Stomach (tissue), 4 donors: Measurements from ENCODE around the gene WNK2.

ENCODE experiments used
- EP300 ChIP-seq: sonication (generic); formaldehyde crosslinking; IDR thresholded peaks from one replicate; pipeline ENCODE4 v1.6.1; 2017; ENCODE audit warnings: antibody characterized with exemption
- POLR2A ChIP-seq, 4 donors: fragments of 450-650 bp; IDR thresholded peaks; one replicate each; pipeline ENCODE4 v1.6.1; 2016; ENCODE audit warnings: antibody characterized with exemption in 4 of 4, control low read depth in 2 of 4, mild to moderate bottlenecking in 1 of 4, moderate library complexity in 1 of 4
- POLR2AphosphoS5 ChIP-seq, 3 donors: sonication (generic); formaldehyde crosslinking; IDR thresholded peaks; one replicate each; pipeline ENCODE4 v1.6.1; 2016; ENCODE audit warnings: antibody characterized with exemption in 3 of 3
- TF ChIP-seq, protein P1 (sequence below), 7 experiments: fragments of 450-650 bp in 4 of 7; fragments of 200-600 bp in 3 of 7; sonication (generic) in 3 of 7; IDR thresholded peaks; one replicate each; pipeline ENCODE4 v1.5.1; 2016 to 2019; ENCODE audit warnings: antibody characterized with exemption in 7 of 7, control low read depth in 2 of 7, mild to moderate bottlenecking in 1 of 7

DNA sequence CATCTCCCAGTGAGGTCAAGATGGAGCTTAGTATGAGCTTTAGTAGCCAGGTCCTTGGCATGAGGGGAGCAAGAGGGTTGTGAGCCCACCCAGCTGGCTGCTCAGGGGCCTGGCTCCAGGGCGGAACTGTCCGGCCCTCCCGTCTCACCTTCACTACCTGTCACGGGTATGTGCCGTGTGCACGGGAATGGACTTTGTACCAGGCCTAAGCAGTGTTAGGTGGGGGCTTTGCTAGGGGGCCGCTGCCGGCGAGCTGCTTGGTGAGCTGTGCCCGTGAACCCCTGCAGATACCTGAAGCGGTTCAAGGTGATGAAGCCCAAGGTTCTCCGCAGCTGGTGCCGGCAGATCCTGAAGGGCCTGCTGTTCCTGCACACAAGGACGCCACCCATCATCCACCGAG lies 46.7 kb downstream of the WNK2 start:
- TF ChIP-seq, protein P1, sequence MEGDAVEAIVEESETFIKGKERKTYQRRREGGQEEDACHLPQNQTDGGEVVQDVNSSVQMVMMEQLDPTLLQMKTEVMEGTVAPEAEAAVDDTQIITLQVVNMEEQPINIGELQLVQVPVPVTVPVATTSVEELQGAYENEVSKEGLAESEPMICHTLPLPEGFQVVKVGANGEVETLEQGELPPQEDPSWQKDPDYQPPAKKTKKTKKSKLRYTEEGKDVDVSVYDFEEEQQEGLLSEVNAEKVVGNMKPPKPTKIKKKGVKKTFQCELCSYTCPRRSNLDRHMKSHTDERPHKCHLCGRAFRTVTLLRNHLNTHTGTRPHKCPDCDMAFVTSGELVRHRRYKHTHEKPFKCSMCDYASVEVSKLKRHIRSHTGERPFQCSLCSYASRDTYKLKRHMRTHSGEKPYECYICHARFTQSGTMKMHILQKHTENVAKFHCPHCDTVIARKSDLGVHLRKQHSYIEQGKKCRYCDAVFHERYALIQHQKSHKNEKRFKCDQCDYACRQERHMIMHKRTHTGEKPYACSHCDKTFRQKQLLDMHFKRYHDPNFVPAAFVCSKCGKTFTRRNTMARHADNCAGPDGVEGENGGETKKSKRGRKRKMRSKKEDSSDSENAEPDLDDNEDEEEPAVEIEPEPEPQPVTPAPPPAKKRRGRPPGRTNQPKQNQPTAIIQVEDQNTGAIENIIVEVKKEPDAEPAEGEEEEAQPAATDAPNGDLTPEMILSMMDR (IDR thresholded peaks at IDR 0.05), result no peak
- TF ChIP-seq POLR2A (IDR thresholded peaks at IDR 0.05), result no peak
- no peak for TF ChIP-seq EP300
- TF ChIP-seq POLR2AphosphoS5 (IDR thresholded peaks at IDR 0.05), result no peak
